GM12864 (cell line): ENCODE results near the gene CCDC40.

ENCODE experiments used
- DNase-seq: peaks from one replicate; pipeline ENCODE4 v3.0.0-alpha.2; 2011; ENCODE audit warnings: low read depth
- H3K4me3 ChIP-seq: 2 replicates; pipeline ENCODE4 v1.5.1; 2011; ENCODE audit warnings: mild to moderate bottlenecking, low read depth, low read length, control low read depth
- CTCF ChIP-seq: IDR thresholded peaks from 2 replicates; pipeline ENCODE4 v1.5.1; 2011; ENCODE audit warnings: low read depth, mild to moderate bottlenecking, moderate library complexity, low read length, control low read depth, inconsistent platforms; ENCODE audit errors: missing control alignments

Gene CCDC40

GRCh38 chr17:79994602-79995001 is 41.8 kb upstream of the CCDC40 start:
- no peak for TF ChIP-seq CTCF
- no peak for DNase-seq
- no peak overlapping the region for H3K4me3 ChIP-seq

- no peak for DNase-seq
- no peak overlapping the region for H3K4me3 ChIP-seq
- TF ChIP-seq CTCF = no peak
Observed at GRCh38 chr17:79995696-79996095, 40.7 kb upstream of the CCDC40 start.

GRCh38 chr17:79996291-79996690 is 40.2 kb upstream of the CCDC40 start:
- H3K4me3 ChIP-seq = no peak overlapping the region
- no peak for DNase-seq
- TF ChIP-seq CTCF = no peak

- H3K4me3 ChIP-seq = no peak overlapping the region
- no peak for TF ChIP-seq CTCF
- DNase-seq = peak; percentile 30
Observed at GRCh38 chr17:79997011-79997660, 39.3 kb upstream of the CCDC40 start.

- TF ChIP-seq CTCF = no peak
- no peak overlapping the region for H3K4me3 ChIP-seq
- DNase-seq = no peak
Observed at GRCh38 chr17:80000136-80000535, 36.3 kb upstream of the CCDC40 start.

- no peak for TF ChIP-seq CTCF
- DNase-seq = no peak
- no peak overlapping the region for H3K4me3 ChIP-seq
Observed at GRCh38 chr17:80000981-80001775, 35.3 kb upstream of the CCDC40 start.
